Measurements from ENCODE around the gene STK40.

Gene STK40

DNA sequence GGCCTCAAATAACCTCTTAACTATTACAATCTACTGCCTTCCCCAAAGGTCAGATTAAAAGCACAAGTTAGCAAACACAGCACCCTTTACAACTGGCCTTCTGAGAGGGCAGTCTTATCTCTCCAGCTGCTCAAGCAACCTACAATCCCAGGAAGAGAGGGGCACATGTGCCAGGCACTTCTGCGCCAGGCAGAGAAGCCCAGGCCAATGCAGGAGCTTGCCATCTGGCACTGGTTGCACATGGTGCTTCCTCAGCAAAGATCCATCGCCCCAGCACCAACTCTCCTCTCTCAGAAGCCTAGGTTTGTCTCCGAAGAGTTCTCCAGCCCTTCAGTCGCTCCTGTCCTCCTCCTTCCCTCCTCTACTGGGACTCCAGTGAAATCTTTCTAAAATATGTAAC, 2.5 kb downstream of the STK40 start:
- no peak for DNase-seq
- in situ Hi-C loops (cut with HindIII; ENCODE audit: low pct_ligation_motif_present, low sequenced_read_pairs): no loop called here
- Histone ChIP-seq H3K27ac (no peak overlapping the region), H3K36me3 (replicated peaks) (no peaks in the 10 kb centered on the region), H3K27me3 (replicated peaks) (no peaks in the 10 kb centered on the region), H3K4me3 (ENCODE audit: low read depth, low read length) (no peak overlapping the region)
- TF ChIP-seq, protein P1, sequence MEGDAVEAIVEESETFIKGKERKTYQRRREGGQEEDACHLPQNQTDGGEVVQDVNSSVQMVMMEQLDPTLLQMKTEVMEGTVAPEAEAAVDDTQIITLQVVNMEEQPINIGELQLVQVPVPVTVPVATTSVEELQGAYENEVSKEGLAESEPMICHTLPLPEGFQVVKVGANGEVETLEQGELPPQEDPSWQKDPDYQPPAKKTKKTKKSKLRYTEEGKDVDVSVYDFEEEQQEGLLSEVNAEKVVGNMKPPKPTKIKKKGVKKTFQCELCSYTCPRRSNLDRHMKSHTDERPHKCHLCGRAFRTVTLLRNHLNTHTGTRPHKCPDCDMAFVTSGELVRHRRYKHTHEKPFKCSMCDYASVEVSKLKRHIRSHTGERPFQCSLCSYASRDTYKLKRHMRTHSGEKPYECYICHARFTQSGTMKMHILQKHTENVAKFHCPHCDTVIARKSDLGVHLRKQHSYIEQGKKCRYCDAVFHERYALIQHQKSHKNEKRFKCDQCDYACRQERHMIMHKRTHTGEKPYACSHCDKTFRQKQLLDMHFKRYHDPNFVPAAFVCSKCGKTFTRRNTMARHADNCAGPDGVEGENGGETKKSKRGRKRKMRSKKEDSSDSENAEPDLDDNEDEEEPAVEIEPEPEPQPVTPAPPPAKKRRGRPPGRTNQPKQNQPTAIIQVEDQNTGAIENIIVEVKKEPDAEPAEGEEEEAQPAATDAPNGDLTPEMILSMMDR (IDR thresholded peaks at IDR 0.05; ENCODE audit: low read depth, low read length, missing control alignments): no peak

DNA sequence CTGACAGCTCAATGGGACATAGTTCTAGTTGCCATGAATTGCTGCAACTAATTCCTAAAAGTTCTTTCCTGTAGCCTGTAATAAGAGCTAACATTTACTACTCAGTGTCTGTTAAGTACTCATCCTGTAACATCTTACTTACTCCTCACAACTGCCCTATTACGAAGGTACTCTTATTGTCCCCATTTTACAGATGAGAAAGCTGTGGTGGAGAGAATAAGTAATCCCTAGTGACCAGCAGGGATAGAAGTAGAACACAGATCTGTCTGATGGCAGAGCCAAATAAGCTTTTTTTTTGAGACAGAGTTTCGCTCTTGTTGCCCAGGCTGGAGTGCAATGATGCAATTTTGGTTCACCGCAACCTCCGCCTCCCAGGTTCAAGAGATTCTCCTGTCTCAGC, 3.1 kb downstream of the STK40 start:
- H3K27ac ChIP-seq: no peak overlapping the region
- DNase-seq: no peak
- H3K36me3 ChIP-seq (replicated peaks): no peaks in the 10 kb centered on the region
- in situ Hi-C loops (cut with HindIII; ENCODE audit: low pct_ligation_motif_present, low sequenced_read_pairs): no loop called here
- H3K4me3 ChIP-seq (ENCODE audit: low read depth, low read length): no peak overlapping the region
- TF ChIP-seq, protein P1 (IDR thresholded peaks at IDR 0.05; ENCODE audit: low read depth, low read length, missing control alignments): no peak
- no peaks in the 10 kb centered on the region for H3K27me3 ChIP-seq (replicated peaks)

DNA sequence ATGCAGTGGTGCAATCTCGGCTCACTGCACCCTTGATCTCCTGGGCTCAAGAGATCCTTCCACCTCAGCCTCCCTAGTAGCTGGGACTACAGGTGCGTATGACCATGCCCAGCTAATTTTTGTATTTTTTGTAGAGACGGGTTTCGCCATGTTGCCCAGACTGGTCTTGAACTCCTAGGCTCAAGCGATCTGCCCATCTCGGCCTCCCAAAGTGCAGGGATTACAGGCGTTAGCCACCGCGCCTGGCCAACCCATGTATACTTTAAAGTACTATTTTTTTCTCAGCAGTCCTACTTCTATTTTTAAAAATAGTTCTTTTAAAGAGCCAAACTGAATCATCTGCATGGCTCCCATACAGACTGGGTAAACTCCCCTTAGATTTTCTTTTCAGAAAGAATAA, 3.5 kb downstream of the STK40 start:
- in situ Hi-C loops (cut with HindIII; ENCODE audit: low pct_ligation_motif_present, low sequenced_read_pairs): no loop called here
- no peaks in the 10 kb centered on the region for H3K36me3 ChIP-seq (replicated peaks)
- H3K27ac ChIP-seq: no peak overlapping the region
- TF ChIP-seq, protein P1 (IDR thresholded peaks at IDR 0.05; ENCODE audit: low read depth, low read length, missing control alignments): no peak
- H3K27me3 ChIP-seq (replicated peaks): no peaks in the 10 kb centered on the region
- no peak for DNase-seq
- H3K4me3 ChIP-seq (ENCODE audit: low read depth, low read length): no peak overlapping the region

GRCh38 chr1:36381405-36381804, 4.3 kb downstream of the STK40 start:
- no peaks in the 10 kb centered on the region for H3K36me3 ChIP-seq (replicated peaks)
- in situ Hi-C loops (cut with HindIII; ENCODE audit: low pct_ligation_motif_present, low sequenced_read_pairs): no loop called here
- H3K27ac ChIP-seq: no peak overlapping the region
- TF ChIP-seq, protein P1 (IDR thresholded peaks at IDR 0.05; ENCODE audit: low read depth, low read length, missing control alignments): no peak
- H3K4me3 ChIP-seq (ENCODE audit: low read depth, low read length): no peak overlapping the region
- DNase-seq: no peak
- no peaks in the 10 kb centered on the region for H3K27me3 ChIP-seq (replicated peaks)

DNA sequence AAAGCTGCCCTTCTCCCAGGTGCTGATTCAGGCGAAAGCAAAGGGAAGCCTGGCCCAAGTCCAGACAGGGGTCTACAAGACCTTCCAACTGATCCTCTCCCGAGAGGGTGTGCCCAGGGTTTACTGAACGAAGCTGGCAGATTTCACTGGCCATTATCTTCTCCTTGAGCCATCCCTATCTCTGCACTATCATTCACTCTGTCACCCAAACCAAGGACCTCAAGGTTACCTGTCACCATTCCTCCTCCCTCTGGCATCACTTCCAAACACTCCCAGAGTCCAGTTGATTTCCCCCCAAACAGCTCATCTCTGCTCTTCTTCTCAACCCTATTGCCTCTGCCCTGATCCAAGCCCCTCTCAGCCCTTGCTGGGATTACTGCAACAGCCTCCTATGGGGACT, 4.9 kb downstream of the STK40 start:
- H3K36me3 ChIP-seq (replicated peaks): peaks cover 2% of the 10 kb centered on the region
- TF ChIP-seq, protein P1 (IDR thresholded peaks at IDR 0.05; ENCODE audit: low read depth, low read length, missing control alignments): no peak
- no peak for DNase-seq
- no peak overlapping the region for H3K4me3 ChIP-seq (ENCODE audit: low read depth, low read length)
- in situ Hi-C loops (cut with HindIII; ENCODE audit: low pct_ligation_motif_present, low sequenced_read_pairs): no loop called here
- no peaks in the 10 kb centered on the region for H3K27me3 ChIP-seq (replicated peaks)
- no peak overlapping the region for H3K27ac ChIP-seq

DNA sequence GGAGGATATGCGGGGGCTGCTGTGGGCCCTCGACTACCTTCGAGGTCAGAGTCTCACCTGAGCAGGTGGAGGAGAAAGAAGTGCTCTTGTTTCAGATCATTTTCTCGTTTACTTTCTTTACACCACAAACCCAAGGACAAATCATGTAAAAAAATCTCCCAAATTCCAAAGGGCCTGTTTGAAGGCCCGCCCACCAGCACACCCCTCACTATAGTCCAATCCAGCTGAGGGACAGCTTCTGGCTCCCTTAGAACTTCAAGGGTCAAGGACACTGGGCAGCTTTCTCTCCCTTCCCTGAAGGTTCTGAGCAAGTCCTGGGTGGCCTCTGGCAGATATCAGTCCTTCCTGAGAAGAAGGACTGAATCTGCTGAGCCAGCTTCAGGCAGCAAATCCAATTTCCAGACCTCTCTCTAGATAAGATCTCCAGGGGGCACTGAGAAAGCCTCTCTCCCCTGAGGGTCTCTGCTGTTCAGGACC, 5.5 kb downstream of the STK40 start:
- TF ChIP-seq, protein P1 (IDR thresholded peaks at IDR 0.05; ENCODE audit: low read depth, low read length, missing control alignments): no peak
- Histone ChIP-seq H3K4me3 (ENCODE audit: low read depth, low read length) (no peak overlapping the region), H3K27ac (no peak overlapping the region), H3K36me3 (replicated peaks) (peaks cover 2% of the 10 kb centered on the region), H3K27me3 (replicated peaks) (no peaks in the 10 kb centered on the region)
- in situ Hi-C loops (cut with HindIII; ENCODE audit: low pct_ligation_motif_present, low sequenced_read_pairs): no loop called here
- no peak for DNase-seq

Data from brain microvascular endothelial cell (primary cell).